Fibroblast of peridontal ligament (primary cell): ENCODE results near the gene CCNYL1.

Source experiments
- DNase-seq: peaks from one replicate; pipeline ENCODE4 v3.0.0-alpha.2; 2010; ENCODE audit errors: extremely low read depth

The CCNYL1 gene

GRCh38 chr2:207766041-207766551 is 54.7 kb downstream of the CCNYL1 start:
- DNase-seq: no peak

DNA sequence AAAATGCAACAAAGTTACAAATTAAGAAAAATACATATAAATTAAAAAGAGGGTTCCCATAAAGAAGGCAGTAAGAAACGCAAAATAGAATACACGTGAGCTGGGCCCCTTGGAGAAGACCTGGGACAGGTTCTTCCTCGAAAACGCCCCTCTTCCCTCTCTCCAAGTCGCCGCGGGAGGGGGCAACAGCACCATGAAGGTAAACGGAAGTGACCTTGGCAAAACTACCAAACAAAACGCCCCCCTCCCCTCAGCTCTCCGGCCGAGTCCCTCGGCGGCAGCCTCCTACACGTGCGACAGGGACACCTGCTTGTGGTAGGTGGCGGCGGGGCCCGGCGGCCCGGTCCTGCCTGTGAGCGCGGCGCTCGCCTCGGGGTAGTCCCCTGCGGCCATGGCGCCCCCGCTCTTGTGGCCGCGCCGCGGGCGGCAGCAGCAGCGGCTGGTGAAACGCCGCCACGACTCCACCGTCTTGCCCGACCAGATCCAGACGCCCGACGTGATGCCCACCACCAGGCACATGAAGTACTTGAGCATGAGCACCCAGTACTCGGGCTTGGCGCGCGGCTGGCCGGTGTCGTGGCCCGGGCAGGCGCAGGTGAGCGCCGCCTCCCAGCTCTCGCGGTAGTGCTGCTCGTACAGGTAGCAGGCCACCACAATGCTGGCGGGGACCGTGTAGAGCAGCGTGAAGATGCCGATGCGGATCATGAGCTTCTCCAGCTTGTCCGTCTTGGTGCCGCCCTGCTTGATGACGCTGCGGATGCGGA is 55.4 kb downstream of the CCNYL1 start:
- DNase-seq: no peak

DNA sequence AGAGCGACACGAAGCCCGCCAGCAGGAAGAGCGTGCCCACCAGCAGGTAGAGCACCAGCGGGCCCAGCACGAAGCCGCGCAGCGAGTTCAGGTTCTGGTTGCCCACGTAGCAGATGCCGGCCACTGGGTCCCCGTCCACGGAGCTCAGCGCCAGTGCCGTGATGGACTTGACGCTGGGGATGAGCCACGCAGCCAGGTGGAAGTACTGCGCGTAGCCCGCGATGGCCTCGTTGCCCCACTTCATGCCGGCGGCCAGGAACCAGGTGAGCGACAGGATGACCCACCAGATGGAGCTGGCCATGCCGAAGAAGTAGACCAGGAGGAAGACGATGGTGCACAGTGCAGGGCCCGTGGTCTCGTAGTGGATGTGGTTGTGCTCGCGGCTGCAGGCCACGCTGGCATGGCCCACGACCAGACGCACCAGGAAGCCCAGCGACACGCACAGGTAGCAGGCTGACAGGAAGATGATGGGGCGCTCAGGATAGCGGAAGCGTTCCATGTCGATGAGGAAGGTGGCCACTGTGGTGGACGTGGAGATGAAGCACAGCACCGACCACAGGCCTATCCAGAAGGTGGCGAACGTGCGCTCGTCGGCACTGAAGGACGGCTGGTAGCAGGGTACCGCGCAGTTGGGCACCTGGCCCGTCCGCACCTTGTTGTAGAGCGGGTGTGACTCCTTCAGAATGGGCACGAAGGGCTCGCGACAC is 56.2 kb downstream of the CCNYL1 start:
- DNase-seq: no peak

- no peak for DNase-seq
These were observed 56.9 kb downstream of the CCNYL1 start for GRCh38 chr2:207768168-207768865.

DNA sequence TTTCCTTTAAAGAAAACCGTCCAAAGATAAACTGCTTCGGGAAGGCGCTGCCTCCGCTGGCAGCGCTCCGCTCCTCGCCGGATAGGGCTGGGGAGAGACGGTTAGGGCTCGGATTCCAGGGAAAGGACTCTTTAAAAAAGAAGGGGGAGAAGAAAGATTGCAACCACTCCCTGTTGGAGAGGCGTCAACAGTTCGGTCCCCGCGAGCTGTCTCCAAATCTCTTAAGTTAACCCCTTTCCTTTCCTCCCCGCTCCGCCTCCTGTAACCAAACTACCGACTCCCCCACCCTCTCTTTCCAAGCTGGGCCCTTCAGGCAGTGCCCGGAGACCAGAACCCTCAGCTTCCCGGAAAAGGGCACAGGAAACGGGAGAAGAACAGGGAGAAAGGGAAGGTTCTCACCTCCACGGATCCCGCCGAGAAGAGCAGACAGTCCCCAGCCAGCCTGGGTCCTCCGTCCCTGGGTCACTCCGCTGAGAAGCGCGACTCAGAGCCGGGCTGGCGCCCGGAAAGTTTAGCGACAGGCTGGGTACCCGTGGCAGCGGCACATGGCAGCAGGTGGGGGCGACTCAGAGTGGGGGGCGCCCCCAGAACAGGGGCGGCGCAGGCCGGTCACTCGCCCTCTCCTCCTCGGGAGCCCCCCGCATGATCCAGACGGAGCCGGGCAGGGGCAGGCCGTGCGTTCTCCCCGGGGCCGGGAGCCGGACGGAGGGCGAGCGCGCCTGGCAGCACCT is 57.6 kb downstream of the CCNYL1 start:
- DNase-seq: peak; percentile 55

- no peak for DNase-seq
These were observed 59.4 kb downstream of the CCNYL1 start for GRCh38 chr2:207770602-207771404.

GRCh38 chr2:207771421-207771820 is 60.0 kb downstream of the CCNYL1 start:
- no peak for DNase-seq

- no peak for DNase-seq
These were observed 60.8 kb downstream of the CCNYL1 start for GRCh38 chr2:207772081-207772843.

GRCh38 chr2:207772844-207773205 is 61.4 kb downstream of the CCNYL1 start:
- no peak for DNase-seq

- no peak for DNase-seq
These were observed 64.0 kb downstream of the CCNYL1 start for GRCh38 chr2:207775473-207775872.

DNA sequence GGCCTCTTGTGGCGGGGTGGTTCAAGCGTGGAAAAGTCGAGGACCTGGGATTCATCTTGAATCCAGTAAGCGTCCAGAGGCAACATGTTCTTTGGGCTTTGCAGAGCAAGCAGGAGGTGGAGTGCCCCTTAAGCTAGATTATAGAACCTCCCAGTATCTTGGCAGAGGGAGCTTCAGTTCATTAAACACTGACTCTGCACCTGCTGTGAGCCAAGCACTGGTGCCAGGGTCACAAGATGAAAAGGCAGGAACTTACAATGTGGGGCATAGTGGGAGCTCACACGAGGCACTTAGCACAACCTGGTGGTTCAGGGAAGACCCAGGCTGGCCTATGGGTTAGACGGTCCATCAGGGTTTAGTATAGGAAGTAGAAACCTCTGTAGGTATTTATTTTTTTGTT is 65.7 kb downstream of the CCNYL1 start:
- DNase-seq: no peak

DNA sequence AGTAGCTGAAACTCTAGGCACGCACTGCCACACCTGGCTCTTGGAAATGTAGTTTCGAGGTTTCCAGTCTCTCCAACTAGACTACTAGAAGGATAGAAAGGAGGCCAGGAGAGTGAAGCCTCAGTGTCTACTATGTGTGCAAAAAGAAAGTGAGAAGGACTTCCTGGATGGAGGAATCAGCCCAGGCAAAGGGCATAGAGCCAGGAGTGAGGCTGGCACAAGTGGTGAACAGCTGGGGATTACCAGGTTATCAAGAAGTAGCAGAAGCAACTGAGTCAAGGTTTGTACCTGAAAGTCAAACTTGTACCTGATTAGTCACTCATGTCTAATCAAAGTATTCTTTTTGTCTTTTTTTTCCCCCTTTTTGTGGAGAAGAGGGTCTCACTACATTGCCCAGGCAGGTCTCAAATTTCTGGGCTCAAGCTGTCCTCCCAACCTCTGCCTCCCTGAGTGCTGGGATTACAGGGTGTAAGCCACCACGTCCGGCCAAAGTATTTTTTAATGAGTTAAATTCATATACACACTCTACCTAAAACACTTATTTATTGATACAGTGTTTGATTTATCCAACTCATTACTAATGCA is 67.0 kb downstream of the CCNYL1 start:
- DNase-seq: no peak

DNA sequence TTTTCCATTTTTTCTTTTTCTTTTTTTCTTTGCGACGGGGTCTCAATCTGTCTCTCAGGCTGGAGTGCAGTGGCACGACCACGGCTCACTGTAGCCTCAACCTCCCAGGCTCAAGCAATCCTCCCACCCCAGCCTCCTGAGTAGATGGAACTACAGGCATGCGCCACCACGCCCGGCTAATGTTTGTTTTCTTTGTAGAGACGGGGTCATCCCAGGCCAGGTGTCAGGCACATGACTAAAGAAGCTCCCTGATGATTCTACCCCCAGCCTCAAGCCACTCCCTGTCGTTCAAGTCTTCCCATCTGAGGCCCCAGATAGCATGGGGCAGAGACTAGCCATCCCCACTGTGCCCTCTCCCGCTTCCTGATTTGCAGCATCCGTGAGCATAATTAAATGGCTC is 68.1 kb downstream of the CCNYL1 start:
- DNase-seq: no peak

- DNase-seq: no peak
These were observed 71.0 kb downstream of the CCNYL1 start for GRCh38 chr2:207782238-207783030.

DNA sequence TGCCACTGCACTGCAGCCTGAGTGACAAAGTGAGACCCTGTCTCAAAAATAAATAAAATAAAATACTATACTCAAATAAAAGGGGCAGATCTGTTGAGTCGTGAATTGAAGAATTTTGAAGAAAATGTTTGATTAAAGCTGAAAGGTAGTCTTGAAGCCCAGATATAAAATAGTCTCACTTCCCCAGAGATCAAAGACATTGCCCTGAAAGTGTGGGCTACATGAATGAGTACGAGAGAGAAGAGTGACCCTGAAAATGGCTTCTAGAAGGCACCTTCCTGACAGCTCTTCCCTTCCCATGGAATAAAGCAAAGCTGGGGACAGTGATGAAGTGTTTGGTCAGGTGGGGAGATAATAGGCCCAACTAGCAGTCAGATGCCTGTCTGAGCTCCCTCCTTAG is 72.1 kb downstream of the CCNYL1 start:
- no peak for DNase-seq

GRCh38 chr2:207784898-207785297 is 73.5 kb downstream of the CCNYL1 start:
- no peak for DNase-seq

- no peak for DNase-seq
These were observed 75.6 kb downstream of the CCNYL1 start for GRCh38 chr2:207787017-207787416.

GRCh38 chr2:207787800-207788199 is 76.4 kb downstream of the CCNYL1 start:
- DNase-seq: no peak

DNA sequence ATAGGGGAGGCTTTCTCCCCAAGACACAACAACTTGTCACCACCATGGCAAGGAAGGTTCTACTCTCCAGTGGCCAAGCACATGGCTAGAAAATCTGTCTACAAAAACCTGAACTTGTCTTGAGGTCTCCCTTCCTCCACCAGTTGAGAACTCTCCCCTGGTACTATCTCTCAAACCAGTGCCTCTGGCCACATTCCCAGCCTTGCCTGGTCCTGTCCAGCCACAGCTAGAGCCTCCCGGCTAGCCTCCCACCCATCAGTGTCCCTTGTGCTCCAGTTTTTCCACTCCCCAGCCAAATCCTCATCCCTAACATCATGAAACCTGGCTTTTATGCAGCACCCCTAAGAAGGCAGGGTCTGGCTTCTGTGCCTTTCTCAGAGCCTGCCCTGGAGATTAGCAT is 79.5 kb downstream of the CCNYL1 start:
- no peak for DNase-seq
